ENCODE data around the gene B4GAT1.

B4GAT1 gene

GRCh38 chr11:66363187-66363601 lies 15.8 kb upstream of the B4GAT1 start:
- TF ChIP-seq EZH2 (IDR thresholded peaks at IDR 0.05; ENCODE audit: borderline replicate concordance, low read length) (no peak), CTCF (IDR thresholded peaks at IDR 0.05; ENCODE audit: low read length) (no peak)
- no peaks in the 10 kb centered on the region for H3K27me3 ChIP-seq (ENCODE audit: insufficient read depth, low read length)
- no peak overlapping the region for H2AFZ ChIP-seq (ENCODE audit: low read length)
- H3K4me2 ChIP-seq (ENCODE audit: low read length) = no peak overlapping the region
- no peaks in the 10 kb centered on the region for H3K4me1 ChIP-seq (ENCODE audit: insufficient read depth, low read length, severe bottlenecking)
- no peaks in the 10 kb centered on the region for H3K9me2 ChIP-seq (ENCODE audit: low read depth, low read length)
- no peak overlapping the region for H3K4me3 ChIP-seq (ENCODE audit: low read depth, low read length, poor library complexity, severe bottlenecking)
- H3K36me3 ChIP-seq (ENCODE audit: insufficient read depth, low read length) = peaks cover 63% of the 10 kb centered on the region
- H3F3A ChIP-seq (ENCODE audit: insufficient read depth, low read length) = no peaks in the 10 kb centered on the region
- no peaks in the 10 kb centered on the region for H4K20me1 ChIP-seq (ENCODE audit: insufficient read depth, low read length)
- H3K9me3 ChIP-seq (ENCODE audit: low read length) = no peaks in the 10 kb centered on the region
- no peak overlapping the region for H3K9ac ChIP-seq (ENCODE audit: low read length)
- H3K27ac ChIP-seq (ENCODE audit: low read depth, low read length, poor library complexity, severe bottlenecking) = no peak overlapping the region
- no peaks in the 10 kb centered on the region for H3K79me2 ChIP-seq (ENCODE audit: insufficient read depth, low read length)

- H3K9ac ChIP-seq (ENCODE audit: low read length) = no peak overlapping the region
- H3K27ac ChIP-seq (ENCODE audit: low read depth, low read length, poor library complexity, severe bottlenecking) = no peak overlapping the region
- no peak overlapping the region for H3K4me3 ChIP-seq (ENCODE audit: low read depth, low read length, poor library complexity, severe bottlenecking)
- no peaks in the 10 kb centered on the region for H3F3A ChIP-seq (ENCODE audit: insufficient read depth, low read length)
- H3K36me3 ChIP-seq (ENCODE audit: insufficient read depth, low read length) = peaks cover 57% of the 10 kb centered on the region
- H3K9me2 ChIP-seq (ENCODE audit: low read depth, low read length) = no peaks in the 10 kb centered on the region
- no peak overlapping the region for H3K4me2 ChIP-seq (ENCODE audit: low read length)
- H3K4me1 ChIP-seq (ENCODE audit: insufficient read depth, low read length, severe bottlenecking) = no peaks in the 10 kb centered on the region
- no peaks in the 10 kb centered on the region for H4K20me1 ChIP-seq (ENCODE audit: insufficient read depth, low read length)
- TF ChIP-seq CTCF (IDR thresholded peaks at IDR 0.05; ENCODE audit: low read length) = no peak
- TF ChIP-seq EZH2 (IDR thresholded peaks at IDR 0.05; ENCODE audit: borderline replicate concordance, low read length) = no peak
- H2AFZ ChIP-seq (ENCODE audit: low read length) = no peak overlapping the region
- H3K9me3 ChIP-seq (ENCODE audit: low read length) = no peaks in the 10 kb centered on the region
- no peaks in the 10 kb centered on the region for H3K27me3 ChIP-seq (ENCODE audit: insufficient read depth, low read length)
- no peaks in the 10 kb centered on the region for H3K79me2 ChIP-seq (ENCODE audit: insufficient read depth, low read length)
Measured at GRCh38 chr11:66362481-66363147, 15.2 kb upstream of the B4GAT1 start.

- Histone ChIP-seq H3F3A (ENCODE audit: insufficient read depth, low read length) (no peaks in the 10 kb centered on the region), H3K9ac (ENCODE audit: low read length) (no peak overlapping the region), H2AFZ (ENCODE audit: low read length) (no peak overlapping the region), H3K27ac (ENCODE audit: low read depth, low read length, poor library complexity, severe bottlenecking) (no peak overlapping the region), H4K20me1 (ENCODE audit: insufficient read depth, low read length) (no peaks in the 10 kb centered on the region), H3K36me3 (ENCODE audit: insufficient read depth, low read length) (peaks cover 47% of the 10 kb centered on the region), H3K9me2 (ENCODE audit: low read depth, low read length) (no peaks in the 10 kb centered on the region), H3K4me1 (ENCODE audit: insufficient read depth, low read length, severe bottlenecking) (no peaks in the 10 kb centered on the region), H3K9me3 (ENCODE audit: low read length) (no peaks in the 10 kb centered on the region), H3K4me2 (ENCODE audit: low read length) (no peak overlapping the region), H3K79me2 (ENCODE audit: insufficient read depth, low read length) (no peaks in the 10 kb centered on the region), H3K27me3 (ENCODE audit: insufficient read depth, low read length) (no peaks in the 10 kb centered on the region), H3K4me3 (ENCODE audit: low read depth, low read length, poor library complexity, severe bottlenecking) (no peak overlapping the region)
- no peak for TF ChIP-seq CTCF (IDR thresholded peaks at IDR 0.05; ENCODE audit: low read length)
- no peak for TF ChIP-seq EZH2 (IDR thresholded peaks at IDR 0.05; ENCODE audit: borderline replicate concordance, low read length)
Measured at GRCh38 chr11:66361502-66361941, 14.1 kb upstream of the B4GAT1 start.
